ENCODE results near the gene DENND1B. TPM values are rescaled to one million over a fixed set of nuclear protein-coding genes. Genes with fewer than 3 reads are reported as not detected.
A peak's percentile ranks its signal among the peaks of the same experiment; 100 is the strongest.

DENND1B gene
- total and polyA plus RNA-seq, 4 experiments from 2014 or later: 12.5 to 26.3 (median 22.5) TPM

GRCh38 chr1:197481101-197481500 lies 294.2 kb downstream of the DENND1B start:
- intact Hi-C loops (cut with micrococcal nuclease): no loop called here
- H3K27me3 ChIP-seq (ENCODE audit: insufficient read depth, low read length): no peaks in the 10 kb centered on the region
- Mint-ChIP-seq H3K27ac (peak overlapping the region in 1 of 7 donors; percentile 7), H3K27me3 (peaks cover 5 to 7% of the 10 kb centered on the region in 2 donors), H3K4me1 (peaks cover 8 to 14% (median 12%) of the 10 kb centered on the region in 4 donors), H3K36me3 (no peaks in the 10 kb centered on the region), H3K9me3 (peaks cover 0 to 1% (median 0%) of the 10 kb centered on the region in 8 donors), H3K4me3 (peak overlapping the region in 2 of 8 donors; percentile 18 to 45)
- no peaks in the 10 kb centered on the region for H3K9me3 ChIP-seq (ENCODE audit: control insufficient read depth in 1 of 2, low read length in 2 of 2)
- peaks cover 12% of the 10 kb centered on the region for H3K4me1 ChIP-seq (ENCODE audit: insufficient read depth, low read length)
- no peak overlapping the region for H3K27ac ChIP-seq (ENCODE audit: low read depth, low read length)
- ChIA-PET CTCF (ENCODE audit: partially characterized antibody) (no interaction called here), POLR2A (ENCODE audit: partially characterized antibody) (no interaction called here)
- DNase-seq: peak in 4 of 5 donors; percentile 4 to 14 (median 9)
- no peak overlapping the region for H3K4me3 ChIP-seq (ENCODE audit: low read length in 2 of 2)
- H3K36me3 ChIP-seq (ENCODE audit: insufficient read depth, low read length): no peaks in the 10 kb centered on the region

- H3K27me3 ChIP-seq (ENCODE audit: insufficient read depth, low read length): no peaks in the 10 kb centered on the region
- Mint-ChIP-seq H3K36me3 (no peaks in the 10 kb centered on the region), H3K27ac (peak overlapping the region in 1 of 7 donors; percentile 57), H3K27me3 (peaks cover 6 to 7% of the 10 kb centered on the region in 2 donors), H3K4me1 (peaks cover 8 to 14% (median 12%) of the 10 kb centered on the region in 4 donors), H3K9me3 (peaks cover 0 to 1% (median 0%) of the 10 kb centered on the region in 8 donors), H3K4me3 (no peak overlapping the region)
- H3K9me3 ChIP-seq (ENCODE audit: control insufficient read depth in 1 of 2, low read length in 2 of 2): no peaks in the 10 kb centered on the region
- H3K4me1 ChIP-seq (ENCODE audit: insufficient read depth, low read length): peaks cover 12% of the 10 kb centered on the region
- POLR2A ChIA-PET (ENCODE audit: partially characterized antibody): no interaction called here
- no peak overlapping the region for H3K27ac ChIP-seq (ENCODE audit: low read depth, low read length)
- intact Hi-C loops (cut with micrococcal nuclease): no loop called here
- DNase-seq: no peak
- CTCF ChIA-PET (ENCODE audit: partially characterized antibody): interaction anchor here (1.4 kb wide), 1 partner anchor 10 kb away, joined by 4 read pairs; no protein-coding TSS in a partner anchor
- no peaks in the 10 kb centered on the region for H3K36me3 ChIP-seq (ENCODE audit: insufficient read depth, low read length)
- H3K4me3 ChIP-seq (ENCODE audit: low read length in 2 of 2): no peak overlapping the region
These were observed 294.8 kb downstream of the DENND1B start for GRCh38 chr1:197480446-197480845.

- intact Hi-C loops (cut with micrococcal nuclease): no loop called here
- Histone ChIP-seq H3K27ac (ENCODE audit: low read depth, low read length) (no peak overlapping the region), H3K9me3 (ENCODE audit: control insufficient read depth in 1 of 2, low read length in 2 of 2) (no peaks in the 10 kb centered on the region), H3K36me3 (ENCODE audit: insufficient read depth, low read length) (no peaks in the 10 kb centered on the region), H3K4me3 (ENCODE audit: low read length in 2 of 2) (no peak overlapping the region), H3K27me3 (ENCODE audit: insufficient read depth, low read length) (no peaks in the 10 kb centered on the region), H3K4me1 (ENCODE audit: insufficient read depth, low read length) (no peaks in the 10 kb centered on the region)
- peaks cover 0 to 3% (median 0%) of the 10 kb centered on the region in 4 donors for H3K4me1 Mint-ChIP-seq
- H3K9me3 Mint-ChIP-seq: no peaks in the 10 kb centered on the region
- H3K36me3 Mint-ChIP-seq: no peaks in the 10 kb centered on the region
- no peak overlapping the region for H3K4me3 Mint-ChIP-seq
- POLR2A ChIA-PET (ENCODE audit: partially characterized antibody): no interaction called here
- H3K27ac Mint-ChIP-seq: no peak overlapping the region
- CTCF ChIA-PET (ENCODE audit: partially characterized antibody): no interaction called here
- H3K27me3 Mint-ChIP-seq: peaks cover 0 to 3% of the 10 kb centered on the region in 2 donors
- no peak for DNase-seq
These were observed 303.1 kb downstream of the DENND1B start for GRCh38 chr1:197472141-197472540.

- Histone ChIP-seq H3K27me3 (ENCODE audit: insufficient read depth, low read length) (no peaks in the 10 kb centered on the region), H3K36me3 (ENCODE audit: insufficient read depth, low read length) (no peaks in the 10 kb centered on the region), H3K27ac (ENCODE audit: low read depth, low read length) (no peak overlapping the region), H3K4me3 (ENCODE audit: low read length in 2 of 2) (no peak overlapping the region), H3K9me3 (ENCODE audit: control insufficient read depth in 1 of 2, low read length in 2 of 2) (no peaks in the 10 kb centered on the region), H3K4me1 (ENCODE audit: insufficient read depth, low read length) (no peaks in the 10 kb centered on the region)
- DNase-seq: no peak
- CTCF ChIA-PET (ENCODE audit: partially characterized antibody): no interaction called here
- Mint-ChIP-seq H3K27me3 (peaks cover 0 to 4% of the 10 kb centered on the region in 2 donors), H3K4me1 (peaks cover 0 to 3% (median 0%) of the 10 kb centered on the region in 4 donors), H3K4me3 (no peak overlapping the region), H3K36me3 (no peaks in the 10 kb centered on the region), H3K27ac (peak overlapping the region in 1 of 7 donors; percentile 16), H3K9me3 (no peaks in the 10 kb centered on the region)
- POLR2A ChIA-PET (ENCODE audit: partially characterized antibody): no interaction called here
- intact Hi-C loops (cut with micrococcal nuclease): no loop called here
These were observed 303.9 kb downstream of the DENND1B start for GRCh38 chr1:197471248-197471985.

GRCh38 chr1:197470330-197470729 lies 304.9 kb downstream of the DENND1B start:
- H3K27ac Mint-ChIP-seq: no peak overlapping the region
- ChIA-PET CTCF (ENCODE audit: partially characterized antibody) (interaction anchor here (1.4 kb wide), 1 partner anchor 10 kb away, joined by 4 read pairs; no protein-coding TSS in a partner anchor), POLR2A (ENCODE audit: partially characterized antibody) (interaction anchor here (1.1 kb wide), 1 partner anchor 16 kb away, joined by 3 read pairs; no protein-coding TSS in a partner anchor)

GRCh38 chr1:197469620-197470210 lies 305.6 kb downstream of the DENND1B start:
- Mint-ChIP-seq H3K36me3 (no peaks in the 10 kb centered on the region), H3K27ac (no peak overlapping the region), H3K4me3 (no peak overlapping the region), H3K4me1 (peaks cover 0 to 3% (median 0%) of the 10 kb centered on the region in 4 donors), H3K27me3 (peaks cover 0 to 1% of the 10 kb centered on the region in 2 donors), H3K9me3 (no peaks in the 10 kb centered on the region)
- no peak overlapping the region for H3K27ac ChIP-seq (ENCODE audit: low read depth, low read length)
- ChIA-PET CTCF (ENCODE audit: partially characterized antibody) (interaction anchor here (1.4 kb wide), 1 partner anchor 10 kb away, joined by 4 read pairs; no protein-coding TSS in a partner anchor), POLR2A (ENCODE audit: partially characterized antibody) (interaction anchor here (1.1 kb wide), 1 partner anchor 15 kb away, joined by 3 read pairs; no protein-coding TSS in a partner anchor)
- no peaks in the 10 kb centered on the region for H3K9me3 ChIP-seq (ENCODE audit: control insufficient read depth in 1 of 2, low read length in 2 of 2)
- intact Hi-C loops (cut with micrococcal nuclease): no loop called here
- no peaks in the 10 kb centered on the region for H3K36me3 ChIP-seq (ENCODE audit: insufficient read depth, low read length)
- H3K4me1 ChIP-seq (ENCODE audit: insufficient read depth, low read length): no peaks in the 10 kb centered on the region
- no peak for DNase-seq
- H3K4me3 ChIP-seq (ENCODE audit: low read length in 2 of 2): no peak overlapping the region
- no peaks in the 10 kb centered on the region for H3K27me3 ChIP-seq (ENCODE audit: insufficient read depth, low read length)

More at GRCh38 chr1:197470330-197470729, 304.9 kb downstream of the DENND1B start:
- peaks cover 0 to 3% (median 0%) of the 10 kb centered on the region in 4 donors for H3K4me1 Mint-ChIP-seq
- no peak for DNase-seq
- Histone ChIP-seq H3K36me3 (ENCODE audit: insufficient read depth, low read length) (no peaks in the 10 kb centered on the region), H3K27me3 (ENCODE audit: insufficient read depth, low read length) (no peaks in the 10 kb centered on the region), H3K4me3 (ENCODE audit: low read length in 2 of 2) (no peak overlapping the region), H3K4me1 (ENCODE audit: insufficient read depth, low read length) (no peaks in the 10 kb centered on the region), H3K27ac (ENCODE audit: low read depth, low read length) (no peak overlapping the region), H3K9me3 (ENCODE audit: control insufficient read depth in 1 of 2, low read length in 2 of 2) (no peaks in the 10 kb centered on the region)
- peaks cover 0 to 1% of the 10 kb centered on the region in 2 donors for H3K27me3 Mint-ChIP-seq
- intact Hi-C loops (cut with micrococcal nuclease): no loop called here
- no peaks in the 10 kb centered on the region for H3K9me3 Mint-ChIP-seq
- H3K4me3 Mint-ChIP-seq: no peak overlapping the region
- no peaks in the 10 kb centered on the region for H3K36me3 Mint-ChIP-seq

- H3K4me1 Mint-ChIP-seq: peaks cover 0 to 3% (median 0%) of the 10 kb centered on the region in 4 donors
- H3K36me3 Mint-ChIP-seq: no peaks in the 10 kb centered on the region
- no peak overlapping the region for H3K27ac ChIP-seq (ENCODE audit: low read depth, low read length)
- no peaks in the 10 kb centered on the region for H3K4me1 ChIP-seq (ENCODE audit: insufficient read depth, low read length)
- H3K27ac Mint-ChIP-seq: no peak overlapping the region
- no peak overlapping the region for H3K4me3 Mint-ChIP-seq
- CTCF ChIA-PET (ENCODE audit: partially characterized antibody): no interaction called here
- no peaks in the 10 kb centered on the region for H3K9me3 Mint-ChIP-seq
- intact Hi-C loops (cut with micrococcal nuclease): no loop called here
- POLR2A ChIA-PET (ENCODE audit: partially characterized antibody): no interaction called here
- H3K27me3 ChIP-seq (ENCODE audit: insufficient read depth, low read length): no peaks in the 10 kb centered on the region
- H3K36me3 ChIP-seq (ENCODE audit: insufficient read depth, low read length): no peaks in the 10 kb centered on the region
- H3K4me3 ChIP-seq (ENCODE audit: low read length in 2 of 2): no peak overlapping the region
- H3K27me3 Mint-ChIP-seq: peaks cover 0 to 1% of the 10 kb centered on the region in 2 donors
- no peaks in the 10 kb centered on the region for H3K9me3 ChIP-seq (ENCODE audit: control insufficient read depth in 1 of 2, low read length in 2 of 2)
- DNase-seq: no peak
These were observed 306.6 kb downstream of the DENND1B start for GRCh38 chr1:197468543-197469175.
